GM21529 (cell line): Measurements from ENCODE around the gene JAM3.

Experiments used
- ATAC-seq: cut with Tn5 transposase; IDR thresholded peaks from one replicate; pipeline ENCODE4 v1.9.1; 2021; ENCODE audit not compliant: unreplicated experiment

Gene JAM3

DNA sequence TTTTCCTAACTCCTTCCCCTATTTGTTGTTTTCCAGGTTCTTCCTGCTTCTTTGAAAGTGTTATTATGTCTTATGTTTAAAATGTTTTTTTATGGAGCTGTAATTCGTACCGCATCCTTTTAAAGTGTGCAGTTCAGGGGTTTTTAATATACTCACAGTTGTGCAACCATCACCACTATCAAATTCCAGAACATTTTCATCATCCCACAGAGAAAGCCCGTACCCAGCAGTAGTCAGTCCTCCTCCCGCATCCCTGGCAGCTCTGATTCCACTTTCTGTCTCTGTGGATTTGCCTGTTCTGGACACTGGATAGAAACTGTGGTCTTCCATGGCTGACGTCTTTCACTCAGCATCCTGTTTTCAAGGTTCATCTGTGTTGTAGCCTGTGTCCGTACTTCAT is 73.7 kb downstream of the JAM3 start:
- ATAC-seq = no peak

DNA sequence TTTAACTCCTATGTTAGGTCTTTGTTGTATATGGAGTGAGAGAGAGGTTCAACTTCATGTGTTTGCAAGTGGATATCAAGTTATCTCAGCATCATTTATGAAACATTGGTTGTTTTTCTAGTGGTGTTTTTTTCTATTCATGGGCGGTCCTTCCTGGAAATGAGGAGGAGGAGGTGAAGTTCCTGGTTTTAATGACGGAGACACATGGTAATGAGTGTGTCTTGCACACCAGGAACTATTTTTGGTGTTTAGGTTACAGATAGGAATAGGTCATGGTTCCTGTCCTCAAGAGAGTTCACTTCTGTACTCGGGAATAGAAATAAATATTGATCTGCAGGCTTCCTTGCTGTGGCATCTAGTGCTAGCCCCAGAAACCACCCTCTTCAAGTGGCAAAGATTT is 74.9 kb downstream of the JAM3 start:
- no peak for ATAC-seq

DNA sequence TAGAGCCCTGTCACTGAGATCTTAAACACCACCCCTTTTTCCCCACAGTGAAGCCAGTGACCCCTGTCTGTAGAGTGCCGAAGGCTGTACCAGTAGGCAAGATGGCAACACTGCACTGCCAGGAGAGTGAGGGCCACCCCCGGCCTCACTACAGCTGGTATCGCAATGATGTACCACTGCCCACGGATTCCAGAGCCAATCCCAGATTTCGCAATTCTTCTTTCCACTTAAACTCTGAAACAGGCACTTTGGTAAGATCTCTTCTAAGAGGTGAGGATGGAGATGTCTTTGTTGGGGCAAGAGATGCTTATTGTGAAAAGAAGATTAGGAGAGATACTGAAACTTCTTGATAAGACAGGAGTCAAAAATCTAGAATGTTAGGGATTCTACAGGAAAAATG is 75.9 kb downstream of the JAM3 start:
- no peak for ATAC-seq

DNA sequence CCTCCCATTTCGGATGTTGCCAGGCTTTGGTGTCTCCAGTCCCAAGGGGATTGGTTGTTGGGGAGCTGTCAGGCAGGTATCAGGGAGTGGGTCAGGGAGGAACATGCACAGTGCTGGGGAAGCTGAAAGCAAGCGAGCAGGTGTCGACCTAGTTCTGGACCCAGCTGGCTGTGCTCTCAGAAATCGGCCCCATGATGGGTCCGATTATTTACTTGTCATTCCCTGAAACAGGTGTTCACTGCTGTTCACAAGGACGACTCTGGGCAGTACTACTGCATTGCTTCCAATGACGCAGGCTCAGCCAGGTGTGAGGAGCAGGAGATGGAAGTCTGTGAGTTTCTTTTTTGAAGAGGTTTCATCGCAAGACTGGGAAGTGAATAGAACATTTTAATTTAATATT is 76.8 kb downstream of the JAM3 start:
- ATAC-seq = no peak

DNA sequence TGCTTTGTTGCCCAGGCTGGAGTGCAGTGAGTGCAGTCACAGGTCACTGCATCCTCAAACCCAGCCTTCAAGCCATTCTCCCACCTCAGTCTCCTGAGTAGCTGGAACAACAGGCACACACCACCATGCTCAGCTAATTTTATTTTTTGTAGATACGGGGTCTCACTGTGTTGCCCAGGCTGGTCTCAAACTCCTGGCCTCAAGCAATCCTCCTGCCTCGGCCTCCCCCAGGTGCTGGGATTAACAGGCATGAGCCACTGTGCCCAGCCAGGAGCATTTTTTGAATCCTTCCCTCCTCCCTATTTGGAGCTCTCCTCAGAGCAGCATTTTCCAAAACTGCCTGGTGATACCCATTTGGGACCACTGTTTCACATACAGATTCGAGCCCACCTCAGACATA is 77.7 kb downstream of the JAM3 start:
- ATAC-seq = no peak

DNA sequence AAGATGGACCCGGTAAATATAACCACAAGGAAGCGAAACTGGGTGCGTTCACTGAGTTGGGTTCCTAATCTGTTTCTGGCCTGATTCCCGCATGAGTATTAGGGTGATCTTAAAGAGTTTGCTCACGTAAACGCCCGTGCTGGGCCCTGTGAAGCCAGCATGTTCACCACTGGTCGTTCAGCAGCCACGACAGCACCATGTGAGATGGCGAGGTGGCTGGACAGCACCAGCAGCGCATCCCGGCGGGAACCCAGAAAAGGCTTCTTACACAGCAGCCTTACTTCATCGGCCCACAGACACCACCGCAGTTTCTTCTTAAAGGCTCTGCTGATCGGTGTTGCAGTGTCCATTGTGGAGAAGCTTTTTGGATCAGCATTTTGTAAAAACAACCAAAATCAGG is 80.5 kb downstream of the JAM3 start:
- no peak for ATAC-seq

DNA sequence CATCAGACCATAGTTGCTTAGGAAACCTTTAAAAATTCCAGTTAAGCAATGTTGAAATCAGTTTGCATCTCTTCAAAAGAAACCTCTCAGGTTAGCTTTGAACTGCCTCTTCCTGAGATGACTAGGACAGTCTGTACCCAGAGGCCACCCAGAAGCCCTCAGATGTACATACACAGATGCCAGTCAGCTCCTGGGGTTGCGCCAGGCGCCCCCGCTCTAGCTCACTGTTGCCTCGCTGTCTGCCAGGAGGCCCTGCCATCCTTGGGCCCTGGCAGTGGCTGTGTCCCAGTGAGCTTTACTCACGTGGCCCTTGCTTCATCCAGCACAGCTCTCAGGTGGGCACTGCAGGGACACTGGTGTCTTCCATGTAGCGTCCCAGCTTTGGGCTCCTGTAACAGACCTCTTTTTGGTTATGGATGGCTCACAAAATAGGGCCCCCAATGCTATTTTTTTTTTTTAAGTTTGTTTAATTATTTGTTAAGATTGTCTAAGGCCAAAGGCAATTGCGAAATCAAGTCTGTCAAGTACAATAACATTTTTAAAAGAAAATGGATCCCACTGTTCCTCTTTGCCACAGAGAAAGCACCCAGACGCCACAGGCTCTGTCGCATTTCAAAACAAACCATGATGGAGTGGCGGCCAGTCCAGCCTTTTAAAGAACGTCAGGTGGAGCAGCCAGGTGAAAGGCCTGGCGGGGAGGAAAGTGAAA is 81.5 kb downstream of the JAM3 start:
- no peak for ATAC-seq

DNA sequence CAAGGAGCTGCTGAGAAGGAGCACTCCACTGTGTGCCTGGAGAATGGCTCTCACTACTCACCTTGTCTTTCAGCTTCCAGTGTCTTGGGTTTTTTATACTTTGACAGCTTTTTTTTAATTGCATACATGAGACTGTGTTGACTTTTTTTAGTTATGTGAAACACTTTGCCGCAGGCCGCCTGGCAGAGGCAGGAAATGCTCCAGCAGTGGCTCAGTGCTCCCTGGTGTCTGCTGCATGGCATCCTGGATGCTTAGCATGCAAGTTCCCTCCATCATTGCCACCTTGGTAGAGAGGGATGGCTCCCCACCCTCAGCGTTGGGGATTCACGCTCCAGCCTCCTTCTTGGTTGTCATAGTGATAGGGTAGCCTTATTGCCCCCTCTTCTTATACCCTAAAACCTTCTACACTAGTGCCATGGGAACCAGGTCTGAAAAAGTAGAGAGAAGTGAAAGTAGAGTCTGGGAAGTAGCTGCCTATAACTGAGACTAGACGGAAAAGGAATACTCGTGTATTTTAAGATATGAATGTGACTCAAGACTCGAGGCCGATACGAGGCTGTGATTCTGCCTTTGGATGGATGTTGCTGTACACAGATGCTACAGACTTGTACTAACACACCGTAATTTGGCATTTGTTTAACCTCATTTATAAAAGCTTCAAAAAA is 82.3 kb downstream of the JAM3 start:
- ATAC-seq = no peak

DNA sequence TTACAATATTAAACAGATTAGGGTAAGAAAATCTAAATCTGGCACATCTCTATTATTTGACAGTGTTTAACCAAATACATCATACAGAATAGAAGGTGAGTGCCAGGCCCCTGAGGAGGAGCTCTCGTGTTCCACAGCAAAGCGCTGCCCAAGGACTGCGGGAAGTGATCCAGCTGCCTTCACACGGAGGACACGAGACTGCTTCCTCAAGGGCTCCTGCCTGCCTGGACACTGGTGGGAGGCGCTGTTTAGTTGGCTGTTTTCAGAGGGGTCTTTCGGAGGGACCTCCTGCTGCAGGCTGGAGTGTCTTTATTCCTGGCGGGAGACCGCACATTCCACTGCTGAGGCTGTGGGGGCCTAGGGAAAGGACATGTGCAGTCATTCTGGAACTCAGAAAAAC is 83.8 kb downstream of the JAM3 start:
- no peak for ATAC-seq

DNA sequence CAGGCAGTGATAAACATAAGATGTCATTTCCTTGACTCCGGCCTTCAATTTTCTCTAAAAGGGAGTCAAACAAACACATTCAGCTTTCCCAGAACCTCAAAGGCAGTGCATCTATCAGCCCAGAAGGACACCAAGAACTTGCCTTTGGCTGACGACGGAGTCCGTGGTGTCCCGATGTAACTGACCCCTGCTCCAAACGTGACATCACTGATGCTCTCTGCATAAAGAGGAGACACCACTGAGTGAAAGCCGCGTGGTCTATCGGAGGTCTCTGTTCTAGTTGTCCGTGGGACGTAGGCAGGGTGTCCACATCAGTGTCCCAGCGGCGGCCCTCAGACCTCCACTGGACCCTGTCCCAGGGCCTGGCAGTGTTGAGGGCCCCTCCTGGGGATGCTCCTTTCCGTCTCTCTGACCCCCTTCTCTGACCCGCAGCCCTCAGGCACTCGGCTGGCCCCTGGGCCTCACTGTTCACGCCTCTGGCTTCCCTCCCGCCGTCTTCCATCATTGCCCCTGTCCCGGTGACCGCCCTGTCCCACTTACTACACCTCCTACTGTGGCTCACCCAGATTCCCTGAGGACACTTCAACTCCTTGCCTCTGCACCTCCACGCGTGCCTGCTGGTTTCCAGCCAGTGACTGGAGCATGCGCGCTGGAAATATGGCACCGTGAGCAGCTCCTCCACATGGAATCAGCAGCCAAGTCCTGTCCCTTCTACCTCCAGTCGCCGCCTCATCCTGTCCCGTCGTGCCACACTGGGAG is 84.5 kb downstream of the JAM3 start:
- no peak for ATAC-seq

DNA sequence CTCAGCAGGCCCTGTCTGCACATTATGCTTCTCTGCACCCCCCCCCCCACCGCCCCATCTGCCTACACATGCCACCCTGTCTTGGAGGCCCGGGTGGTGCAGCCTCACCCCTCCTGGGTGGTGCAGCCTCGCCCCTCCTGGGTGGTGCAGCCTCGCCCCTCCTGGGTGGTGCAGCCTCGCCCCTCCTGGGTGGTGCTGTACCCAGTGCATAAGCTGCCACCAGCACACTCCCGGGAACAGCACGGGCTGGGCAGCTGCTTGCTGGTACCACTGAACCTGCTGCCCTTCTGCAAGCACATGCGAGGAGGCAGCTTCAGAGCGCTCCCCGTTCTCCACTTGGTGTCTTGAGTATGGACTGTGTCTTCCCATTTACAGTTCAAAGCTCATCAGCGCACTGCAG is 85.6 kb downstream of the JAM3 start:
- no peak for ATAC-seq

DNA sequence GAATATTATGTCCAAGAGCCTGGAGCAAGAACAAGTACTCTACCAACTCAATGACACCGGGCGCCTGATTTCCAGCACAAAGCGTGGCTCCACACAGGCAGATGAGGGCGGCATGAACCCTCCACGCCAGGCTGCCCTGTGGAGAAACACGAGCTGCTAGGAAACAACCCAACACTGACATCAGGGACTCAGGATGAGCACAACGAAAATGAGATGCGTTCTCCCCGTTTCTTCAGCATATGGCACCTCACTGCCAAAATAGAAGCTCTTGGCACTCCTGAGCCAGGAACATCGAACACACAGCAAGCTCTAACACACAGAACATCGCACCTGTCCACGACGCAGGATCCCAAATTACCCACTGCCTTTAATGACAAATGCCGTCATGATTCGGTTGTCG is 86.6 kb downstream of the JAM3 start:
- no peak for ATAC-seq

DNA sequence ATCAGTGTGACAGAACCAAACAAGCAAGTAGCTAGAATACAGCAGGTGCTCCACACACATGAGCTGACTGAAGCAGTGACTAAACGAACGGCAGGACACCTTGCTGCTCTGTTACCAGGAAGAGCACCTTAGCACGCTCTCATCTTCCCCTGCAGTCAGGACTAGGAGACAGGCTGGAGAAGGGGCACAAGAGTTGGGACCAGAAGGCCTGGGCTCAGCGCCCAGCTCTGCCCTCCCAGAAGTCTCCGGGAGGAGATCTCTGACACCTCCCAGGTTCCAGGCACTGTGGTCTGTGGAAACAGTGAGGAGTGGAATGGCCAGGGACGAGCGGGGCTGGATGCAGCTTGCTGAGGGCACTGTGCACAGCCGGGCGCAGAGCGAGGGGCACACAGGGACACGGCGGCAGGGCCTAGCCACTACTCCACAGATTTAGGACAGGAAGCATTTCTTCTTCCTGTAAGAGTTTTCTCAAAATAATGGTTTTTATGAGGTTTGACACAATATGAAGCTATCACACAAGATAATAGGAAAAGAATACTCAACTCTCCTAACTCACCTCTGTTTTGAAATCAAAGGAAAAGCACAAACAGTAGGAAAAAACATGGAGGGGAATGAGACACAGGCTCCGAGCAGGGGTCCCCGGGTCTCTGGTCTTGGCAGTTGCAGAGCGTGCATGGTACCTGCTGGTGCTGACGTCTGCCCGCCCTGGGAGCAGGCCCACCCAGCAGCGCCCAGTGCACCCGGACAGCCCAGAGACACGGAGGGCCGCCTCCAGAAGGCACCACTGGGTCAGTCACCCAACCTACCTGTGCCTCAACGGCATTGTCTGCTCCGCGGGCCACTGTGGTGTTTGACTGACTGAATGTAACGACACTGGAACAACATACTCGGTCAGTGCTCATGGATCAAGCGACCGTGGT is 87.3 kb downstream of the JAM3 start:
- no peak for ATAC-seq

DNA sequence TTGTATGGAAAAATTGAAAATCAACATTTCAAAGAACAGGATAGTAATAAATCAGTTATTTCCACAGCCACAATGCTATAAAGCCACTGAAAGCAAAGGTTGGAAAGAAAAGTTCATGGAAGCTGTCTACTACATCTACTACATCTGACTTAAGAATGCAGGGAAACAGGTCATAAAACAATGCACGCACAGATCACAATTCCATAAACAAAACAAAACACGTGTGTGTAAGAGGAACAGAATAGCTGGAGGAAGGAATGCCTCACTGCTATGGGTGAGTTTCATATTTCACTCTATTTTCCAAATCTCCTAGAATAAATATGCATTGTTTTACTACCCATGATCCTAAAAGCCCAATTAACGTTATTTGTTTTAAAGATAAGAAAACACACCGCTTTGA is 88.6 kb downstream of the JAM3 start:
- no peak for ATAC-seq

DNA sequence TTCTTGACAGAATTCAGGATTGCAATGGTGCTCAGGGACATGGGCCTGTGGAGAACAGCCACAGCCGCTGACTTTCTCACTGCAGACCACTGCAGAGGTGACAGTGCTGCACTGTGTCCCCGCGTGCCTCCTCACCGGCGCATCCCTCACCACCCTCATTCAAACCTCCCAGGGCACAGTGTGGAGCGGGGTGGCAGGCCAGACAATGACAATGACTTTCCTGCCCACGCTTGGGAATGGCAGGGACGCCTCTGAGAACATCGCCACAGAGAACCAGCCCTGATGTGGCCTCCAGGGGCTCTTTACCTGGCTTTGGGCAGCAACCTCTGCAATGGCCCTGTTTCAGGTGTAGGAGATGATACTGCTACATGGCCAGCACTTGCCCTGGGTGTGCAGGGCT is 89.2 kb downstream of the JAM3 start:
- ATAC-seq = no peak

DNA sequence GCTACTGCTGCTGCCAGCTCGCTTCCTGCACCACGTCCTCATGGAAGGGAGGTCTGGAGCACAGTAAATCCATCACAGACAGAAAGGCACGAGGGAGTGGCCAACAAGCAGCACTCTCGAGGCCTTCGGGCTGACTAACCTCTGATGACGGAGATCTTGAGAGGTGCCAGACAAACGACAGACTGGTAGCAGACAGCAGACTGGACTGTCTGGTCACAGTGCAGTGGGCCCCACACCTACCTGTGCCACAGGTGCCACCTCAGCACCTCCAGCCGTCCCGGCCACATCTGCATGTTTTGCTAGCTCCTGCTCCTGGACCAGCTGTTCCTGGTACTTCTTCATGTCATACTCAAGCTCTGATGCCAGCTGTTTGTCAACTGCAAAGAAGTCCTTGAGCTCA is 90.8 kb downstream of the JAM3 start:
- ATAC-seq = no peak

DNA sequence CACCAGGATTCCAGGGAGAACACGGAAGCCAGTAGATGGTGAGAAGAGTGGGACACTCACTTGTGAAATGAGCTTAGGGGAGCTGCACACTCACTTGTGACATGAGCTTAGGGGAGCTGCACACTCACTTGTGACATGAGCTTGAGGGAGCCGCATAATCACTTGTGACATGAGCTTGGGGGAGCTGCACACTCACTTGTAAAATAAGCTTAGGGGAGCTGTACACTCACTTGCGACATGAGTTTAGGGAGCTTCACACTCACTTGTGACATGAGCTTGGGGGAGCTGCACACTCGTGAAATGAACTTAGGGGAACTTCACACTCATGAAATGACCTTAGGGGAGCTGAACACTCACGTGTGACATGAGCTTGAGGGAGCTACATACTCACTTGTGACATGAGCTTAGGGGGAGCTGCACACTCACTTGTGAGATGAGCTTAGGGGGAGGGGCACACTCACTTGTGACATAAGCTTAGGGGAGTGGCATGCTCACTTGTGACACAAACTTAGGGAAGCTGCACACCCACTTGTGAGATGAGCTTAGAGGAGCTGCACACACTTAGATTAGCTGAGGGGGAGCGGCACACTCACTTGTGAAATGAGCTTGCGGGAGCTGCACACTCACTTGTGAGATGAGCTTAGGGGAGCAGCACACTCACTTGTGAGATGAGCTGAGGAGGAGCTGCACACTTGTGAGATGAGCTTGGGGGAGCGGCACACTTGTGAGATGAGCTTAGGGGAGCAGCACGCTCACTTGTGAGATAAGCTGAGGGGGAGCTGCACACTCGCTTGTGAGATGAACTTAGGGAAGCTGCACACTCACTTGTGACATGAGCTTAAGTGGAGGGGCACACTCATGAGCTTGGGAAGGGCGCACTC is 95.9 kb downstream of the JAM3 start:
- no peak for ATAC-seq

DNA sequence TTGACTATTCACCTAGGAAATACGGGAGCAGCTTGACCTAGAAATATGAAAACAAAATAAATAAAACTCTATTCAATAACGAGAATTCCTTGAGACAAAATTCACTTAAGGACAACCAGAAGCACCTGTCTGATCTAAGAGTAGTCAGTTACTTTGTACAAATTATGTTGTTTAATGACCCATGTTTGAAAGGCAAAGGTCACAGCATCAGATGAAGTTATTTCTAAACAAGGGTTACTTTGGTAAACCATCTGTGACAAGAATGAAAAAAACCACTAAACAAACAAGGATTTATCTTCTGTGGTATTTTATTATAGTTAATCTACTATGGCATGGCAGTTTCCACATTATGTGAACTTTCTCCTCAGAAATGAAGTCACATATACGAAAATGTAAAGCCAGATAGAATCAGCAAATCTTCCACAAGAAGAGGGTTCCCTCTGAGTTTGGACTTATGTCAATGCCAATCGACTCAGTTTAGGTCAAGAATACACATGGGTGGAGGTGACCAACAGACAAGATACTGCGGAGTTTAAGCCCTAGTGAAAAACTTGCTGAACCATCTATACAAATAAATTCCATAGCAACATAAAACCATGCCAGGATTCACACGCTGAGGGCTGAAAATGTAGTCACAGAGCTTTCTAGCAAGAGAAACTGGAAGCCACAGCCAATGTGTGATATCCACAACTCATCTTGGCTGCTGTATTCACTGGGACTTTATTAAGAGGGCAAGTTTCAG is 101.5 kb downstream of the JAM3 start:
- no peak for ATAC-seq

DNA sequence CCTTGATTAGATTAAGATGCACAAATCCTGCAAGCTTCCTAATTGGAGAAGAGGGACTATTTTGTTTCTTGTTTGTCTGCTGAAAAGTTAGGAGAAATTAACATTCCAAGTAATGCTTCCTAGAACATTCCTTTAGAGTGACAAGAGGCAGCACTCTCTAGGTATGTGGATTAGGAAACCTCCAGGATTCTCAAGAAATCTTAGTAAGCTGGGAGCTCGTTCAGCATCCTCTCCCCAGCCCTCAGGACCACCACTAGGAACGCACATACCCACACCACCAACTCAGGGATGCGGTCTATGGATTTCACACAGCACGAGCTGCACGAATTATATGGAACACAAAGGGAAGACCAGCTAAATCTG is 102.0 kb downstream of the JAM3 start:
- ATAC-seq = no peak

DNA sequence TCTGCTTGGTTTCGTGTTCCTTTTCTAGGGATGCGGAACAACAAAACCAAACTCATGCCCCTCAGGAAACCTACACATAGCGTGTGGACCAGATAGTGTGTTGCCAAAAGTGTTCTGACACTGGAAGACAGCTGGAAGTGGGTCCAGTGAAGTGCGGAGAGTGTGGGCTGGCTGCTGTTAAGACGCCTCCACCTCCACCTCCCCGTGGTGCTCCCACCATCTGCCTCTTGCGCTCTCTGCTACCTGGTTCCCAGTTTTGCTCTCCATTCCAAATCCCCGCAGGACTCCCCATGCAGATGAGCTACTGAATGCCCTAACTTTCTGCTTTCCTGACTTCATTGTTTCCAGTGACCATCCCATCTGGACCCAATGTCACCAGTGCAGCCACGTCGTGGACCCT is 103.1 kb downstream of the JAM3 start:
- ATAC-seq = no peak
